Left ventricle myocardium inferior (tissue), 1 donor: Measurements from ENCODE around the gene MIS18A. TPM values are rescaled to one million over a fixed set of nuclear protein-coding genes. Genes with fewer than 3 reads are reported as not detected.

Experiments used
- DNase-seq: peaks from one replicate; pipeline ENCODE4 v3.0.0-alpha.2; 2020
- H3K27ac ChIP-seq: fragments of 200-600 bp; replicated peaks from 2 replicates; pipeline ENCODE4 v1.8.0; 2021
- H3K27me3 ChIP-seq: fragments of 200-600 bp; 2 replicates; pipeline ENCODE4 v1.8.0; 2021; ENCODE audit warnings: low read depth
- H3K36me3 ChIP-seq: fragments of 200-600 bp; 2 replicates; pipeline ENCODE4 v1.8.0; 2021
- H3K4me1 ChIP-seq: fragments of 200-600 bp; 2 replicates; pipeline ENCODE4 v1.8.0; 2021
- H3K4me3 ChIP-seq: fragments of 200-600 bp; 2 replicates; pipeline ENCODE4 v1.8.0; 2021; ENCODE audit warnings: mild to moderate bottlenecking, moderate library complexity
- H3K9me3 ChIP-seq: fragments of 200-600 bp; replicated peaks from 2 replicates; pipeline ENCODE4 v1.8.0; 2021
- intact Hi-C: fragments of 100-400 bp; cut with micrococcal nuclease; formaldehyde crosslinking; loops from one replicate; pipeline ENCODE4 v1.11.0; 2022
- total RNA-seq: library from RNA; stranded (reverse); fragmentation: NEBNext Ultra II Directional; extraction: Animal tissue kit (Norgen Biotek cat#: 25700); gene quantifications from one replicate; pipeline ENCODE4 v1.2.1, GENCODE V29; 2021
- TF ChIP-seq, protein P1 (sequence below): fragments of 200-600 bp; IDR thresholded peaks from 2 replicates; pipeline ENCODE4 v1.8.0; 2021; ENCODE audit warnings: antibody characterized with exemption, mild to moderate bottlenecking, borderline replicate concordance
- donor health status: DM: no; HTN: yes; CAD: no; lungs with severe emphysema.

MIS18A gene
- total RNA-seq, 1 donor from 2014 or later = 3.2 TPM

DNA sequence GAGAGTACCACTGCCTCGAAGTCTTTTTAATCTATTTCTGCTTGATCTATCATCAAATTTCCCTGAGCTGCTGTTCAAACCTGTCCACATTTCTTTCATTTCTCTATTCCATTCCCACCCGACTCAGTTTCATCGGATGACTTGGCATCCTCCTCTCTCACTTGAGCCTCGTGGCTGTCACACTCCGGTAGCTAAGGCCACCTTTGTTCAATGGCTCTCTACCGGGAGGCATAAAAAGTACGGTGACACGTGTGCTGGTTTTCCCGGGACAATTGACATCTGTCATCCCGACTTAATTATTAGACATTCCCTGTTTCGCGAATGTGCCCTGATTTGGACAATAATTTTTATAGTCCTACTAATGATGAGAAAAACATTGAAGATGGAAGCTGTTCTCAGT lies 22.6 kb downstream of the MIS18A start:
- intact Hi-C loops = loop anchor here (5.0 to 10.0 kb wide), 2 partner anchors 389 to 471 kb away; no protein-coding TSS in a partner anchor
- no peak for DNase-seq
- TF ChIP-seq, protein P1, sequence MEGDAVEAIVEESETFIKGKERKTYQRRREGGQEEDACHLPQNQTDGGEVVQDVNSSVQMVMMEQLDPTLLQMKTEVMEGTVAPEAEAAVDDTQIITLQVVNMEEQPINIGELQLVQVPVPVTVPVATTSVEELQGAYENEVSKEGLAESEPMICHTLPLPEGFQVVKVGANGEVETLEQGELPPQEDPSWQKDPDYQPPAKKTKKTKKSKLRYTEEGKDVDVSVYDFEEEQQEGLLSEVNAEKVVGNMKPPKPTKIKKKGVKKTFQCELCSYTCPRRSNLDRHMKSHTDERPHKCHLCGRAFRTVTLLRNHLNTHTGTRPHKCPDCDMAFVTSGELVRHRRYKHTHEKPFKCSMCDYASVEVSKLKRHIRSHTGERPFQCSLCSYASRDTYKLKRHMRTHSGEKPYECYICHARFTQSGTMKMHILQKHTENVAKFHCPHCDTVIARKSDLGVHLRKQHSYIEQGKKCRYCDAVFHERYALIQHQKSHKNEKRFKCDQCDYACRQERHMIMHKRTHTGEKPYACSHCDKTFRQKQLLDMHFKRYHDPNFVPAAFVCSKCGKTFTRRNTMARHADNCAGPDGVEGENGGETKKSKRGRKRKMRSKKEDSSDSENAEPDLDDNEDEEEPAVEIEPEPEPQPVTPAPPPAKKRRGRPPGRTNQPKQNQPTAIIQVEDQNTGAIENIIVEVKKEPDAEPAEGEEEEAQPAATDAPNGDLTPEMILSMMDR = no peak
- H3K4me1 ChIP-seq = peaks cover 34% of the 10 kb centered on the region
- H3K4me3 ChIP-seq = no peak overlapping the region
- no peaks in the 10 kb centered on the region for H3K27me3 ChIP-seq
- H3K27ac ChIP-seq = peak overlapping the region; percentile 9
- H3K9me3 ChIP-seq = no peaks in the 10 kb centered on the region
- no peaks in the 10 kb centered on the region for H3K36me3 ChIP-seq

- peaks cover 41% of the 10 kb centered on the region for H3K4me1 ChIP-seq
- H3K36me3 ChIP-seq = no peaks in the 10 kb centered on the region
- TF ChIP-seq, protein P1 = no peak
- no peak overlapping the region for H3K4me3 ChIP-seq
- DNase-seq = peak; percentile 53
- H3K9me3 ChIP-seq = no peaks in the 10 kb centered on the region
- intact Hi-C loops = loop anchor here (10.0 kb wide), 1 partner anchor 468 kb away; no protein-coding TSS in a partner anchor
- H3K27ac ChIP-seq = no peak overlapping the region
- H3K27me3 ChIP-seq = no peaks in the 10 kb centered on the region
Observed at GRCh38 chr21:32253215-32253641, 25.6 kb downstream of the MIS18A start.

DNA sequence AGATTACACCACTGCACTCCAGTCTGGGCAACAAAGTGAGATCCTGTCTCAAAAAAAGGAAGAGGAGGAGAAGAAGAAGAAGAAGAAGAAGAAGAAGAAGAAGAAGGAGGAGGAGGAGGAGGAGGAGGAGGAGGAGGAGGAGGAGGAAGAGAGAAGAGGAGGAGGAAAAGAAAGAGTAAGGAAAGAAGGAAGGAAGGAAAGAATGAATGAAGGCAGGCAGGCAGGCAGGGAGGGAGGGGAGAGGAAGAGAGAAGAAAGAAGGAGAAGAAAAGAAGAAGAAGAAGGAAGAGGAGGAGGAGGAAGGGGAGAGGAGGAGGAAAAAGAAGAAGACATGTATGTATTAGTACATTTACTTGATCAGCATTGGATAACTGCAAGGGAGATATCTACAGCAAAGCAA lies 26.7 kb downstream of the MIS18A start:
- H3K36me3 ChIP-seq = no peaks in the 10 kb centered on the region
- TF ChIP-seq, protein P1 = no peak
- H3K9me3 ChIP-seq = no peaks in the 10 kb centered on the region
- no peaks in the 10 kb centered on the region for H3K27me3 ChIP-seq
- no peak overlapping the region for H3K4me3 ChIP-seq
- no peak overlapping the region for H3K27ac ChIP-seq
- intact Hi-C loops = loop anchor here (10.0 kb wide), 1 partner anchor 467 kb away; no protein-coding TSS in a partner anchor
- H3K4me1 ChIP-seq = peaks cover 30% of the 10 kb centered on the region
- no peak for DNase-seq

- H3K27ac ChIP-seq = no peak overlapping the region
- peaks cover 19% of the 10 kb centered on the region for H3K4me1 ChIP-seq
- TF ChIP-seq, protein P1 = no peak
- H3K27me3 ChIP-seq = no peaks in the 10 kb centered on the region
- no peak for DNase-seq
- H3K4me3 ChIP-seq = no peak overlapping the region
- no peaks in the 10 kb centered on the region for H3K9me3 ChIP-seq
- intact Hi-C loops = loop anchor here (10.0 kb wide), 1 partner anchor 465 kb away; no protein-coding TSS in a partner anchor
- no peaks in the 10 kb centered on the region for H3K36me3 ChIP-seq
Observed at GRCh38 chr21:32249511-32250280, 29.2 kb downstream of the MIS18A start.

GRCh38 chr21:32248571-32249461 lies 30.0 kb downstream of the MIS18A start:
- Histone ChIP-seq H3K4me3 (no peak overlapping the region), H3K36me3 (no peaks in the 10 kb centered on the region), H3K27ac (no peak overlapping the region), H3K9me3 (no peaks in the 10 kb centered on the region), H3K4me1 (peaks cover 19% of the 10 kb centered on the region), H3K27me3 (no peaks in the 10 kb centered on the region)
- intact Hi-C loops = no loop called here
- DNase-seq = no peak
- TF ChIP-seq, protein P1 = no peak
